HG02970 (cell line): ENCODE data around the gene CFLAR.
A peak's percentile ranks its signal among the peaks of the same experiment; 100 is the strongest.
"Not testable (repeated sequence)": the region's sequence is repeated elsewhere in the genome, so short reads cannot be mapped to it uniquely, and the experiment has no call there.

ENCODE experiments used
- ATAC-seq: cut with Tn5 transposase; IDR thresholded peaks from one replicate; pipeline ENCODE4 v1.9.1; 2021; ENCODE audit warnings: mild to moderate bottlenecking, moderate library complexity, moderate number of reproducible peaks; ENCODE audit not compliant: unreplicated experiment, low FRiP score

CFLAR gene

DNA sequence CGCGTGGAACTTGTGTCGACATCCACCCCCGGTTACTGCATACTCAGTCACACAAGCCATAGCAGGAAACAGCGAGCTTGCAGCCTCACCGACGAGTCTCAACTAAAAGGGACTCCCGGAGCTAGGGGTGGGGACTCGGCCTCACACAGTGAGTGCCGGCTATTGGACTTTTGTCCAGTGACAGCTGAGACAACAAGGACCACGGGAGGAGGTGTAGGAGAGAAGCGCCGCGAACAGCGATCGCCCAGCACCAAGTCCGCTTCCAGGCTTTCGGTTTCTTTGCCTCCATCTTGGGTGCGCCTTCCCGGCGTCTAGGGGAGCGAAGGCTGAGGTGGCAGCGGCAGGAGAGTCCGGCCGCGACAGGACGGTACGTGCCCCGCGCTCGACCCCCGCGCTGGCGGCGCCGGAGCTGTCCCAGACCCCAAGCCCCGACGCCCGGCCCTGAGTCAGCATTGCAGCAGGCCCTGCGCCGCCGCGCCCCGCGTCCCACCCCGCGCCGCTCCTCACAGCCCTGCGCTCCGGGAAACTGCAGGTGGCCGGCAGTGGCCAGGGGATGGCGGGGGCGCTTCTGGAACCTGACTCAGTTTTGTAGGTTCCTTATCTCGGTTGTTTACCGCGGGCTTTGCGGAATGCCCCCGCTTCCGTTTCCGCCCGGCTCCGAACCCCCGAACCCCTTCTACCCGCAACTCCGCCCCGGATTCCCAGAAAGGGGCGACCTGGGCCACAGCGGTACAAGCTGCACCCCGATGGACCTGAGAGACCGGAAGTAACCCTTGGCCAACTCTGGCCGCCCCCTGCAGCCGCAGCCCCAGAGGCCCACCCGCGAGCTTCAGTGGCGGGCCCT, at the start of gene CFLAR:
TSS of gene CFLAR (plus strand) at position 50 of the 844 bp plus-strand sequence. CDS start 13,702 bp downstream, outside the sequence.
- peak; percentile 33 for ATAC-seq

- peak; percentile 22 for ATAC-seq
Observed at GRCh38 chr2:201070948-201071478, 45.0 kb upstream of the CFLAR start.

- ATAC-seq = peak; percentile 98
Observed at GRCh38 chr2:201071479-201072200, 44.3 kb upstream of the CFLAR start, which contains the start of the genes HYCC2 and NDUFB3. Gene HYCC2 (minus strand): TSS chr2:201071671. CDS start chr2:201024009, 47,662 bp downstream. Gene NDUFB3 (plus strand): TSS chr2:201072001. CDS start chr2:201078883, 6,882 bp downstream.

DNA sequence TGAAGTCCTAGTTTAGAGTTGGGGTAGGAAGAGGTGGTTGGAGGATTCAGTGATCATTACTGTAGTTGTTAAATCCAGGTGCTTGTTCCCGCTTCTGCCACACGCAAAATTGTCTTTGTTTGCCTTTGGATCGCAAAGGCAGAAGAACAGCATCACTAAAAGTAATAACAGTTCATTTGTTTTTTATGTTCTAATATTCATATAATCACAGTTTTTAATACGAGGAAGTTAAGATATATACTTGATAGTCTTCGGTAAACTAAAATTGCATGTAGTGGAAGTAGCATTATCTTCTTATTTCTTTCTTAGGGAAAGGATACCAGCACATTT, 43.8 kb upstream of the CFLAR start:
- ATAC-seq = no peak

DNA sequence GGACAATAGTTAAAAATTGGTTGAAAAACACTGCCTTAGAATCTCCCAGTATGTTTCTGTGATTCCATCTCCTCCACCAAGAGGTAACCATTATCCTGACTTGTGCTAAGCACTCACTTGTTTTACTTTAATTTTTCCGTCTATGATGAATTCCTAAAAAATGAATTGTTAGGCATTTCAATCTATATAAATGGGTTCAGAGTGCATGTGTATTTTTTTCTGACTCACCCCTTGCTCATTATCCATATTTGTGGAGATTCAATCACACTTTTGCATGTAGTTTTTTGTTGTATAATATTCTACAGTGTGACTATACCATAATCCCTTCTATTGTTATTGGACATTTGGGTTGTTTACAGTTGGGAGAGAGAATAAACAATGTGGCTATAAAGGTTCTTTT, 42.9 kb upstream of the CFLAR start:
- ATAC-seq = no peak

GRCh38 chr2:201074996-201075395, 41.0 kb upstream of the CFLAR start:
- no peak for ATAC-seq

DNA sequence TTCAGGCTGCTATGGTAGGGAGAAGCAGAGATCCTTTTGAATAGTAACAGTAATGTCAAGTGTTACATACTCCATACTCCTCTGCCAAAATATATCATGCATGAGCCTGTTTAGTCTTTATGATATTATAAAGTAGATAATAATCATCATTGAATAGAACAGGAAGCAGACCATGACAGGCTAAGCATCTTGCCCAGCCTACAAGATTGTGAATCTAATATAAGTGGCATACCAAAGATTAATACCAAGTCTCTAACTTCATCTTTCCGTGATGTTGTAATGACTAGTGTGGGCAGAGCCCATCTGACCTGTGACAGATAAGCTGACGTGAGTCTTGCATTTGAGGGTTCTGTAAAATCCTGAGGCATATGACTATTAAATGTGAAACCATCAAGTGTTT, 31.1 kb upstream of the CFLAR start:
- ATAC-seq = no peak

GRCh38 chr2:201090574-201090973, 25.4 kb upstream of the CFLAR start:
- no peak for ATAC-seq

- no peak for ATAC-seq
Observed at GRCh38 chr2:201093573-201093972, 22.4 kb upstream of the CFLAR start.

DNA sequence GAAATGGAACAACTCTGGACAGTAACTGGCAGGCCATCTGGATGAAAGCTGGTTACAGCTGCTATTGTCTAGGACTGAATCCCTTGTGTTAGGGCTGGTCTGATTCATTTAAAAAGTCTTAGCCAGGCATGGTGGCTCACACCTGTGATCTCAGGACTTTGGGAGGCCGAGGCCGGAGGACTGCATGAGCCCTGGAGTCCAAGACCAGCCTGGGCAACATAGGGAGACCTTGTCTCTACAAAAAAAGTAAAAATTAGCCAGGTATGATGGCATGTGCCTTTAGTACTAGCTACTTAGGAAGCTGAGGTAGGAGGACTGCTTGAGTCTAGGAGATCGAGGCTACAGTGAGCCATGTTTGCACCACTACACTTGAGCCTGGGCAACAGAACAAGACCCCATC, 15.5 kb upstream of the CFLAR start:
- no peak for ATAC-seq

GRCh38 chr2:201105759-201106158, 10.2 kb upstream of the CFLAR start:
- ATAC-seq = no peak

DNA sequence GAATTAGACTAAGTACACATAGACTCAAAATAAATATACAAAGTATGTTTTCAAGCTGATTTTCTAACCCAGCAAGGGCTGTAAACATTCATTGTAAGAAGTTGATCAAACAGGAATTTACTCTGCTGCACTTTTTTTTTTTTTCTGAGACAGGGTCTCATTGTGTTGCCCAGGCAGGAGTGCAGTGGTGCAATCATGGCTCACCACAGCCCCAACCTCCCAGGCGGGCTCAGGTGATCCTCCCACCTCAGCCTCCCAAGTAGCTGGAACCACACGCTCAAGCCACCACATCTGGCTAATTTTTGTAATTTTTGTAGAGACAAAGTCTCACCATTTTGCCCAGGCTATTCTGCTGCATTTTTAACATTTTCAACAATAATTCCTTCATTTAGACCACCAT, 8.3 kb upstream of the CFLAR start:
- no peak for ATAC-seq

- no peak for ATAC-seq
Observed at GRCh38 chr2:201108341-201108740, 7.6 kb upstream of the CFLAR start.

DNA sequence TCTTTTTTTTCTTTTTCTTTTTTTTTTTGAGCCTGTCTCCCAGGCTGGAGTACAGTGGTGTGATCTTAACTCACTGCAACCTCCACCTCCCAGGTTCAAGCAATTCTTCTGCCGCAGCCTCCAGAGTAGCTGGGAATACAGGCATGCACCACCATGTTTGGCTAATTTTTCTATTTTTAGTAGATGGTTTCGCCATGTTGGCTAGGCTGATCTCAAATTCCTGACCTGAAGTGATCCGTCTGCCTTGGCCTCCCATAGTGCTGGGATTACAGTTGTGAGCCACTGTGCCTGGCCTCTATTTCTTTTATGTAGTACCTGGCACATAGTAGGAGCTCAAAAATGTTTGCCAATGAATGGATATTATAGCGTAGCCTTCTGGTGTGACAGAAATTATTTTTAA, 6.8 kb upstream of the CFLAR start:
- no peak for ATAC-seq

DNA sequence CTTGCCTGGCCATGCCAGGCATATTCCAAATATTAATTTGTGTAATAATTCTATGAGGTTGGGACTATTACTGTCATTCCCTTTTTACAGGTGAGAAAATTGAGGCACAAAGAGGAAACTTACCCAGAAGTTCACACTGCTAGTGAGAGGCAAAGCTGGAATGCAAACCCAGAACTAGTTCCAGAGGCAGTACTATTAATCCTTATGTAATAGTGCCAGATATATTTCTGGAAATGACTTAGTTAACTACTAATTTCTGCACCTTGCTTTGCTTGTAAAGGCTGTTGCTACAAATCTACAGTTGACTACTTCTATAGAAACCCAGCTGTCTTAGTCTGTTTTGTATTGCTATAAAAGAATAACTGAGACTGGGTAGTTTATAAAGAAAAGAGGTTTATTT, 5.3 kb upstream of the CFLAR start:
- ATAC-seq = no peak

DNA sequence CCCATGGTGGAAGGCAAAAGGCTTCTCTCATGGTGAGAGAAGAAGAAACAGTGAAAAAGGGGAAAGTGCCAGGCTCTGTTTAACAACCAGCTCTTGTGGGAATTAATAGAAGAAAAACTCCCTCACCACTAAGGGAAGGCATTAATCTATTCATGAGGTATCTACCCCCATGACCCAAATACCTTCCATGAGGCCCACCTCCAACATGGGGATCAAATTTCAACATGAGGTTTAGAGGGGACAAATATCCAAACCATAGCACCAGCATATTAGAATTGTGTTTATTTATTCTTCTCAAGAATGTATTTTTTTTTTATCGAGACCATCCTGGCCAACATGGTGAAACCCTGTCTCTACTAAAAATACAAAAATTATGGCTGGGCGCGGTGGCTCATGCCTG, 4.9 kb upstream of the CFLAR start:
- ATAC-seq = no peak

- no peak for ATAC-seq
Observed at GRCh38 chr2:201114350-201114749, 1.6 kb upstream of the CFLAR start.

GRCh38 chr2:201114846-201115245, 1.1 kb upstream of the CFLAR start:
- no peak for ATAC-seq

DNA sequence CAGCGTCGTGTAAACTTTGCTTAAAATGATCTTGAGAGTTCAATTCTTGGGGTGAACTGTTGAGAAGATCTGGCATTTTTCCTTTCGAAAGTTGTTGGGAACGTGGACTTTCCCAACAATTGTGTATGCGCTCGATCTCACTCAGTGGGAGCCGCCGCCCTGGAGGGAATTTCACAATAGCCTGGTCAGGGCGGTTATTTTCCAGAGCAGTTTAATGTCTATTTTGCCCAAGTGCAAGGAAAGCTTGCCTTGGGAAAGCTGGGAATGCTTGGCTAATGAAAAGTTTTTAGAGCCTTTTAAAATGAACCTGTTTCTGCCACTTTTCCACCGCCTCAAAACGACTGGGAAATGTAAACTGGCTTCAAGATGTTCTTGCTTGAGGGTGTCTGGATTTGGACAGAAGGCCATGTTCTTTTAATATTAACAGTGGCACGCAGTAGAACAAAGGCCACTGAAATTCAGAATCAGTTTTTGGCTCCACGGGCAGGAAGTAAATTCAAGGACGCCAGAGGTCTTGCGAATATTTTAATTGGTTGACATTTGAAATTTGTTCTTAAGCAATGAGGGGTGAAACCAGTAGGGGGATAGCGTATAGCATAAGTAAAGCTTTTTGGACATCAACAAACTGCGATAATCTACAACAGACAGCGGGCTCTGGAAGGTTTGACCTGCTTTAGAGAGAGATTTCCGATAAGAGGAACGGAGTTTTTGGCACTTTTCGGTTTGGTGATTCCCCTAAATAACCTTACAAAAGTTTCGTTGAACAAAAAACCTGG, 1.2 kb downstream of the CFLAR start:
- ATAC-seq = peak; percentile 26

- ATAC-seq = not testable (repeated sequence)
Observed at GRCh38 chr2:201117735-201118094, 1.8 kb downstream of the CFLAR start.
